BLaER1 treated with 17β-estradiol and CSF1 and Interleukin-3, amounts not matched to agents 10 nM and 100 nM (cell line): ENCODE data around the gene PHLPP1.

Experiments
- H3K27ac ChIP-seq, 11 experiments: shearing (Covaris generic); formaldehyde crosslinking; 2 replicates each; pipeline ENCODE4 v1.8.1; 2022
- H3K27me3 ChIP-seq, 11 experiments: shearing (Covaris generic); formaldehyde crosslinking; 2 replicates each; pipeline ENCODE4 v1.8.1; 2022
- H3K36me3 ChIP-seq, 11 experiments: shearing (Covaris generic); formaldehyde crosslinking; 2 replicates each; pipeline ENCODE4 v1.8.1; 2022
- H3K4me1 ChIP-seq, 10 experiments: shearing (Covaris generic); formaldehyde crosslinking; 2 replicates each; pipeline ENCODE4 v1.8.1; 2022
- H3K4me2 ChIP-seq, 11 experiments: shearing (Covaris generic); formaldehyde crosslinking; 2 replicates each; pipeline ENCODE4 v1.8.1; 2022
- H3K4me3 ChIP-seq, 10 experiments: shearing (Covaris generic); formaldehyde crosslinking; 2 replicates each; pipeline ENCODE4 v1.8.1; 2022
- H3K9ac ChIP-seq, 11 experiments: shearing (Covaris generic); formaldehyde crosslinking; 2 replicates each; pipeline ENCODE4 v1.8.1; 2022
- H3K9me3 ChIP-seq, 11 experiments: shearing (Covaris generic); formaldehyde crosslinking; replicated peaks in 1 of 11; 2 replicates each; pipeline ENCODE4 v1.8.1; 2022
- H4K20me1 ChIP-seq, 11 experiments: shearing (Covaris generic); formaldehyde crosslinking; 2 replicates each; pipeline ENCODE4 v1.8.1; 2022
- Cebpa-rat ChIP-seq, 11 experiments: shearing (Covaris generic); IDR thresholded peaks; 2 replicates each; pipeline ENCODE4 v1.8.1; 2022

PHLPP1 gene

GRCh38 chr18:62918361-62918760, 203.0 kb downstream of the PHLPP1 start:
- H3K36me3 ChIP-seq: peaks cover 24 to 90% (median 77%) of the 10 kb centered on the region in 11 experiments; a peak in 20 of 22 replicates
- no peak overlapping the region for H3K9ac ChIP-seq
- no peaks in the 10 kb centered on the region for H4K20me1 ChIP-seq
- no peak overlapping the region for H3K4me2 ChIP-seq
- H3K9me3 ChIP-seq: no peaks in the 10 kb centered on the region
- H3K4me1 ChIP-seq: peaks cover 7 to 11% (median 9%) of the 10 kb centered on the region in 10 experiments; a peak in 17 of 20 replicates
- TF ChIP-seq Cebpa-rat (IDR thresholded peaks at IDR 0.05): no peak
- no peak overlapping the region for H3K27ac ChIP-seq
- no peaks in the 10 kb centered on the region for H3K27me3 ChIP-seq
- no peak overlapping the region for H3K4me3 ChIP-seq

- Histone ChIP-seq H3K4me1 (peaks cover 7 to 17% (median 11%) of the 10 kb centered on the region in 10 experiments; a peak in 19 of 20 replicates), H3K36me3 (peaks cover 24 to 89% (median 75%) of the 10 kb centered on the region in 11 experiments; a peak in 20 of 22 replicates), H3K4me3 (no peak overlapping the region), H3K27ac (no peak overlapping the region), H3K9ac (no peak overlapping the region), H3K9me3 (no peaks in the 10 kb centered on the region), H3K4me2 (no peak overlapping the region), H3K27me3 (no peaks in the 10 kb centered on the region), H4K20me1 (no peaks in the 10 kb centered on the region)
- no peak for TF ChIP-seq Cebpa-rat (IDR thresholded peaks at IDR 0.05)
Observed at GRCh38 chr18:62919109-62919838, 203.9 kb downstream of the PHLPP1 start.

- Histone ChIP-seq H4K20me1 (no peaks in the 10 kb centered on the region), H3K9ac (no peak overlapping the region), H3K27me3 (no peaks in the 10 kb centered on the region), H3K4me2 (peak overlapping the region; percentile 41 to 64 (median 53)), H3K36me3 (peaks cover 18 to 89% (median 66%) of the 10 kb centered on the region in 11 experiments; a peak in 20 of 22 replicates), H3K4me3 (no peak overlapping the region), H3K4me1 (peaks cover 16 to 30% (median 21%) of the 10 kb centered on the region in 10 experiments), H3K9me3 (peaks cover 9 to 34% (median 27%) of the 10 kb centered on the region in 11 experiments; a peak in 20 of 22 replicates), H3K27ac (no peak overlapping the region)
- no peak for TF ChIP-seq Cebpa-rat (IDR thresholded peaks at IDR 0.05)
Observed at GRCh38 chr18:62925031-62925688, 209.8 kb downstream of the PHLPP1 start.

- H3K4me1 ChIP-seq: peaks cover 16 to 30% (median 21%) of the 10 kb centered on the region in 10 experiments
- TF ChIP-seq Cebpa-rat (IDR thresholded peaks at IDR 0.05): no peak
- H3K9ac ChIP-seq: no peak overlapping the region
- no peak overlapping the region for H3K4me3 ChIP-seq
- H3K27ac ChIP-seq: no peak overlapping the region
- peaks cover 38 to 65% (median 58%) of the 10 kb centered on the region in 11 experiments for H3K9me3 ChIP-seq
- H3K36me3 ChIP-seq: peaks cover 0 to 85% (median 57%) of the 10 kb centered on the region in 11 experiments; a peak in 19 of 22 replicates
- H4K20me1 ChIP-seq: no peaks in the 10 kb centered on the region
- no peak overlapping the region for H3K4me2 ChIP-seq
- H3K27me3 ChIP-seq: no peaks in the 10 kb centered on the region
Observed at GRCh38 chr18:62928326-62928725, 213.0 kb downstream of the PHLPP1 start.

- peaks cover 20 to 29% (median 24%) of the 10 kb centered on the region in 10 experiments for H3K4me1 ChIP-seq
- no peak for TF ChIP-seq Cebpa-rat (IDR thresholded peaks at IDR 0.05)
- H3K27ac ChIP-seq: no peak overlapping the region
- H4K20me1 ChIP-seq: no peaks in the 10 kb centered on the region
- no peaks in the 10 kb centered on the region for H3K27me3 ChIP-seq
- H3K9ac ChIP-seq: no peak overlapping the region
- peaks cover 38 to 60% (median 57%) of the 10 kb centered on the region in 11 experiments for H3K9me3 ChIP-seq
- no peak overlapping the region for H3K4me3 ChIP-seq
- H3K4me2 ChIP-seq: no peak overlapping the region
- H3K36me3 ChIP-seq: peaks cover 0 to 52% (median 29%) of the 10 kb centered on the region in 11 experiments; a peak in 17 of 22 replicates
Observed at GRCh38 chr18:62933261-62933887, 218.0 kb downstream of the PHLPP1 start.

GRCh38 chr18:62935994-62936393, 220.7 kb downstream of the PHLPP1 start:
- TF ChIP-seq Cebpa-rat (IDR thresholded peaks at IDR 0.05): no peak
- no peak overlapping the region for H3K4me3 ChIP-seq
- H3K4me2 ChIP-seq: peak overlapping the region in 5 of 11 experiments; percentile 7 to 93 (median 87); a peak in 7 of 22 replicates
- H3K9ac ChIP-seq: no peak overlapping the region
- H3K4me1 ChIP-seq: peaks cover 46 to 55% (median 50%) of the 10 kb centered on the region in 10 experiments
- peaks cover 0 to 31% (median 9%) of the 10 kb centered on the region in 11 experiments; a peak in 12 of 22 replicates for H3K36me3 ChIP-seq
- no peaks in the 10 kb centered on the region for H4K20me1 ChIP-seq
- H3K27ac ChIP-seq: no peak overlapping the region; a peak in 1 of 22 replicates
- no peaks in the 10 kb centered on the region for H3K27me3 ChIP-seq
- peaks cover 20 to 35% (median 33%) of the 10 kb centered on the region in 11 experiments for H3K9me3 ChIP-seq

GRCh38 chr18:62937065-62937464, 221.7 kb downstream of the PHLPP1 start:
- H3K4me1 ChIP-seq: peaks cover 55 to 63% (median 60%) of the 10 kb centered on the region in 10 experiments
- no peak overlapping the region for H3K4me3 ChIP-seq
- peak in 1 of 11 experiments; percentile 11; a peak in 1 of 22 replicates for TF ChIP-seq Cebpa-rat (IDR thresholded peaks at IDR 0.05)
- peaks cover 0 to 31% (median 9%) of the 10 kb centered on the region in 11 experiments; a peak in 18 of 22 replicates for H3K36me3 ChIP-seq
- peaks cover 9 to 30% (median 23%) of the 10 kb centered on the region in 11 experiments for H3K9me3 ChIP-seq
- H3K9ac ChIP-seq: peak overlapping the region in 2 of 11 experiments; percentile 31 to 62; a peak in 2 of 22 replicates
- H3K27ac ChIP-seq: peak overlapping the region in 10 of 11 experiments; percentile 2 to 76 (median 66); a peak in 18 of 22 replicates
- H4K20me1 ChIP-seq: no peaks in the 10 kb centered on the region
- H3K27me3 ChIP-seq: no peaks in the 10 kb centered on the region
- H3K4me2 ChIP-seq: peak overlapping the region; percentile 74 to 93 (median 83); a peak in 21 of 22 replicates

GRCh38 chr18:62938006-62938405, 222.7 kb downstream of the PHLPP1 start:
- H4K20me1 ChIP-seq: no peaks in the 10 kb centered on the region
- peak overlapping the region; percentile 74 to 93 (median 83) for H3K4me2 ChIP-seq
- peaks cover 0 to 31% (median 16%) of the 10 kb centered on the region in 11 experiments; a peak in 19 of 22 replicates for H3K36me3 ChIP-seq
- no peaks in the 10 kb centered on the region for H3K27me3 ChIP-seq
- TF ChIP-seq Cebpa-rat (IDR thresholded peaks at IDR 0.05): no peak
- peak overlapping the region in 2 of 11 experiments; percentile 40 to 62; a peak in 4 of 22 replicates for H3K9ac ChIP-seq
- peaks cover 59 to 66% (median 61%) of the 10 kb centered on the region in 10 experiments for H3K4me1 ChIP-seq
- peaks cover 0 to 30% (median 19%) of the 10 kb centered on the region in 11 experiments; a peak in 17 of 22 replicates for H3K9me3 ChIP-seq
- peak overlapping the region; percentile 9 to 76 (median 66); a peak in 18 of 22 replicates for H3K27ac ChIP-seq
- H3K4me3 ChIP-seq: no peak overlapping the region
